Adipocyte (in vitro differentiated cells): ENCODE measurements around the gene KCNJ15.

ENCODE experiments used
- DNase-seq: peaks from one replicate; pipeline ENCODE4 v3.0.0-alpha.2; 2015; ENCODE audit warnings: low read depth
- H3K27me3 ChIP-seq: replicated peaks from 2 replicates; pipeline ENCODE4 v1.7.0; 2013; ENCODE audit warnings: mild to moderate bottlenecking, low read length, moderate library complexity; ENCODE audit not compliant: control insufficient read depth, insufficient read depth
- H3K36me3 ChIP-seq: 2 replicates; pipeline ENCODE4 v1.7.0; 2013; ENCODE audit warnings: low read length, mild to moderate bottlenecking, moderate library complexity; ENCODE audit not compliant: control insufficient read depth, insufficient read depth, severe bottlenecking
- H3K4me1 ChIP-seq: 2 replicates; pipeline ENCODE4 v1.7.0; 2013; ENCODE audit warnings: mild to moderate bottlenecking, low read length, moderate library complexity; ENCODE audit not compliant: control insufficient read depth, insufficient read depth
- H3K4me3 ChIP-seq: 2 replicates; pipeline ENCODE4 v1.7.0; 2013; ENCODE audit warnings: mild to moderate bottlenecking, low read length, moderate library complexity
- H3K9ac ChIP-seq: 2 replicates; pipeline ENCODE4 v1.7.0; 2013; ENCODE audit warnings: mild to moderate bottlenecking, low read length, moderate library complexity
- H3K9me3 ChIP-seq: 2 replicates; pipeline ENCODE4 v1.7.0; 2013; ENCODE audit warnings: mild to moderate bottlenecking, low read length, moderate library complexity; ENCODE audit not compliant: control insufficient read depth

The KCNJ15 gene

GRCh38 chr21:38330666-38331065 lies 73.9 kb downstream of the KCNJ15 start:
- Histone ChIP-seq H3K36me3 (no peaks in the 10 kb centered on the region), H3K9me3 (no peaks in the 10 kb centered on the region)
- no peak for DNase-seq

DNA sequence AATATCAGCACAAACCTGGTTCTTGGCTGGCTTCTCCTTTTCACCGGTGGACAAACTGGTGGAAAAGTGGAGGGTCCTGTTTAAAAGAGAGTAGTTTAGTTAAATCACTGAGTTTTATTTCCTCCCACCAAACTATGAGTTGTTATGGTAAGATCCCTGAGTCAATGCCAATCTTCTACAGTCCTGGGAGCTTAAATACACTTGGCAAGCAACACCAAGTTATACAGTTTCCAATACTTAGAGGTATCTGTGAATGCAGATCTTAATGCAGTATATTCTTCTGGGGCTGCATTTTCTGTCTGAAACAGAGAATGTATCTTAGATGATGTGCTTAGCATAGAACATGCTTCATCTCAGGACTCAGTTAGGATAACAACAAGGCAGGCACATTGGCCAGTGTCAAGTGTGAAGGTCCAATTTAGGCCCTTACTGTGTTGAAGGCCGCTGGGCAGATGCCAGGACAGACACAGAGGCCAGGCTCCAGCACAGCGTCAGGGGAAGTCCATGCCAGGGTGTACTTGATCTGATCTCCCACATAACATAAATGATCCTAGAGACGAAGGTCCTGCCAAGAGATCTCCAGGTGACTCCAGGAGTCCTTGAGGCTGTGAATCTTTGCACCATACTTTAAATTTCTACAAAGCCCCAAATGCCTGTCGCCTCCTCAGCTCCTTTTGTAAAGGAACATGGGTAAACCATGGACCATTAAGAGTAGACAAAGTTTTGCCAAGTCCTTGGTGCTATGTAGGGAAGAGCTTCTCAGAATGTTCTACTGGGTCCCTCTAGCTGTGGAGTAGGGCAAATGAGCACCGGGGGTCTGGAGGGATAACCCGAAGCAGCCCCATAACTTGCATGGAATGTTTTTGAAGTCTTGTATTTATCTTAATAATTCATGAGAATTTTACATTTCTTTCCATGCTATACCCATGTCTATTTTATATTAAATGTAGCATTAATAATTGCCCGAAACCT lies 76.8 kb downstream of the KCNJ15 start:
- H3K9me3 ChIP-seq = no peaks in the 10 kb centered on the region
- no peaks in the 10 kb centered on the region for H3K27me3 ChIP-seq
- peak; percentile 23 for DNase-seq
- H3K4me1 ChIP-seq = peaks cover 15% of the 10 kb centered on the region
- no peak overlapping the region for H3K9ac ChIP-seq
- H3K36me3 ChIP-seq = no peaks in the 10 kb centered on the region
- no peak overlapping the region for H3K4me3 ChIP-seq

More at GRCh38 chr21:38330666-38331065, 73.9 kb downstream of the KCNJ15 start:
- no peak overlapping the region for H3K9ac ChIP-seq
- H3K4me3 ChIP-seq = no peak overlapping the region
- H3K4me1 ChIP-seq = peaks cover 27% of the 10 kb centered on the region
- no peaks in the 10 kb centered on the region for H3K27me3 ChIP-seq

- no peak for DNase-seq
- Histone ChIP-seq H3K4me1 (peaks cover 15% of the 10 kb centered on the region), H3K9me3 (no peaks in the 10 kb centered on the region), H3K4me3 (no peak overlapping the region), H3K27me3 (no peaks in the 10 kb centered on the region), H3K36me3 (no peaks in the 10 kb centered on the region), H3K9ac (no peak overlapping the region)
Observed at GRCh38 chr21:38334866-38335265, 78.1 kb downstream of the KCNJ15 start.

DNA sequence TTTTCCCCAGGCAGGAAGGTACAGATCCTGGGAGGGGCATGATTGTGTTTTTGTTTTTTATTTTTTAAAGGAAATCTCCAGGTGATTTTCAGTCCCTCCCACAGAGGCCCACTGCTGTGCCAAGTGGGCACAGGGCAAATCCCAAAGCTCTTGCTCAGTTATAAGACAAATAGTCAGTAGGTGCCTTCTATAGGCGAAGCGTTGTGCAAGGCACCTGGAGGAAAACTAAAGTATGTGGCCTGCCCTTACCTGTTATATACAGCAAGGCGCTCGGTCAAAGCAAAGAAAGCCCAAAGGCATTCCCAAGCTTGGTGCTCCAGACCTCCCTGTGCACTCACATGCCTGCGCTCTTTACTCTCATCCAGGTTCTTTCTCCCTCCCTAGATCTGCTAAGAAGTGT lies 81.0 kb downstream of the KCNJ15 start:
- peaks cover 15% of the 10 kb centered on the region for H3K4me1 ChIP-seq
- no peaks in the 10 kb centered on the region for H3K9me3 ChIP-seq
- H3K36me3 ChIP-seq = no peaks in the 10 kb centered on the region
- no peak for DNase-seq
- no peaks in the 10 kb centered on the region for H3K27me3 ChIP-seq
- no peak overlapping the region for H3K9ac ChIP-seq
- no peak overlapping the region for H3K4me3 ChIP-seq

- no peaks in the 10 kb centered on the region for H3K36me3 ChIP-seq
- DNase-seq = no peak
- H3K27me3 ChIP-seq = no peaks in the 10 kb centered on the region
- H3K9ac ChIP-seq = no peak overlapping the region
- peaks cover 27% of the 10 kb centered on the region for H3K4me1 ChIP-seq
- no peaks in the 10 kb centered on the region for H3K9me3 ChIP-seq
- no peak overlapping the region for H3K4me3 ChIP-seq
Observed at GRCh38 chr21:38340131-38340530, 83.3 kb downstream of the KCNJ15 start.

DNA sequence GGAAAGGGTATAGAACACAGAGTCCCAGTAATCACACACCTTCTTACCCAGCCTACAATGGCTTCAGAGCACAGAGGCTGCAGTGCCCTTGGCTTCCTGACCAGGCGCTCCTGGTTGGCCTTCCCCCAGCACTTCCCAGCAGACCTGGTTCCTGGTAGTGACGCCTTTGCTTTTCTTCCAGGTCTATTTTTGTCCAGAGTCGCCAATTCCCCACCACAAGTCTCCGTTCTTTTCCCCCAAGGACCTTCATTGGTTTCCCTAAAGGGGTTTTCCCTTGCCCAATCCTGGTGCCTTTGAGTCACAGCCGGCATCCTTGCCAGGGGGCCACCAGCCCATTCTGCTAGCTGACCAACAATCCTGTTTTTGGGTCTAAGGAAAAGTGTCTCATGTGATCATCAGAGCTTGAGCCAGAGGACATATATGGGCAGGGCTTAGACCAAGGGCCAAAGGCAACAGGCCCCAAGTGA lies 84.8 kb downstream of the KCNJ15 start:
- Histone ChIP-seq H3K9ac (no peak overlapping the region), H3K4me1 (peaks cover 27% of the 10 kb centered on the region), H3K36me3 (no peaks in the 10 kb centered on the region), H3K27me3 (no peaks in the 10 kb centered on the region), H3K9me3 (no peaks in the 10 kb centered on the region), H3K4me3 (no peak overlapping the region)
- no peak for DNase-seq

DNA sequence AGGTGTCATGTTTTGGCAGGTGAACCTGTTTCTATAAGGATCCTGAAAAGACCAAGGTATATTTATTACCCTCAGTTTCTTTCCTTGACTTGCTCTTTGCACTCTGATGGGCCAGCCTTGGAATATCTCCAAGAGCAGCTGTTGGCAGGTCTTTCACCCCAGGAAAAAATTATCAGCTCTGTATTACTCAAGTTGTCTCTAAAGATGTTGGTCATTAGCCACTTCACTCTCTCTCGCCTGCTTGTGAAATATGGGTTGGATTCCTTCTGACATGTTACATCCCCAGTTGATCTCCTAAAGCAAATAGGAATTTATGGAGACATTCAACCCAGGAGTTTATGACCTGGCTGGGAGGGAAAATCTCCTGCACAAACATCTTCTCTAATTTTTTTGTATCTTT lies 85.9 kb downstream of the KCNJ15 start:
- no peak for DNase-seq
- Histone ChIP-seq H3K4me3 (no peak overlapping the region), H3K27me3 (no peaks in the 10 kb centered on the region), H3K9me3 (no peaks in the 10 kb centered on the region), H3K4me1 (peaks cover 27% of the 10 kb centered on the region), H3K9ac (peak overlapping the region; percentile 39), H3K36me3 (no peaks in the 10 kb centered on the region)

DNA sequence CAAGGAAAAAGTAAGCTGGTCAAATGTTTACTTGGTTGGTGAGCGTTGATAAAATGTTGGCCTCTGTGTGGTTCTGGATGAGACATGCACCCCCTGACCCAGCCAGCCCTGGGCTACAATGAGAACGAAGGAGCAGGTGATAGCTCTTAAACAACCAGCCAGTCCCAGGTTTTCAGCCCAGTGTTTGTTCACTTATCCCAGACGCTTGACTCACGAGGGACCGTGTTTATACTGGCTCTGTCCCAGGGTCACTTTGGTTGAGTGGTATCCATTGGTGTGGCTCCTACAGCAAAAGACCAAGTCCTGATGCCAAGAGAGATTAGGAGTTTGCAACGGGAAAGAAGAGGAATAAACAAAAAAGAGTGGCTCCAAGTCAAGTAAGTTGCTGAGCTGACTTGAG lies 86.9 kb downstream of the KCNJ15 start:
- Histone ChIP-seq H3K9me3 (no peaks in the 10 kb centered on the region), H3K27me3 (no peaks in the 10 kb centered on the region), H3K4me3 (no peak overlapping the region), H3K36me3 (no peaks in the 10 kb centered on the region), H3K4me1 (peaks cover 27% of the 10 kb centered on the region), H3K9ac (no peak overlapping the region)
- peak; percentile 53 for DNase-seq

- no peak for DNase-seq
- Histone ChIP-seq H3K4me3 (no peak overlapping the region), H3K9ac (no peak overlapping the region), H3K27me3 (no peaks in the 10 kb centered on the region), H3K9me3 (no peaks in the 10 kb centered on the region), H3K4me1 (peaks cover 35% of the 10 kb centered on the region), H3K36me3 (no peaks in the 10 kb centered on the region)
Observed at GRCh38 chr21:38346286-38346685, 89.5 kb downstream of the KCNJ15 start.

DNA sequence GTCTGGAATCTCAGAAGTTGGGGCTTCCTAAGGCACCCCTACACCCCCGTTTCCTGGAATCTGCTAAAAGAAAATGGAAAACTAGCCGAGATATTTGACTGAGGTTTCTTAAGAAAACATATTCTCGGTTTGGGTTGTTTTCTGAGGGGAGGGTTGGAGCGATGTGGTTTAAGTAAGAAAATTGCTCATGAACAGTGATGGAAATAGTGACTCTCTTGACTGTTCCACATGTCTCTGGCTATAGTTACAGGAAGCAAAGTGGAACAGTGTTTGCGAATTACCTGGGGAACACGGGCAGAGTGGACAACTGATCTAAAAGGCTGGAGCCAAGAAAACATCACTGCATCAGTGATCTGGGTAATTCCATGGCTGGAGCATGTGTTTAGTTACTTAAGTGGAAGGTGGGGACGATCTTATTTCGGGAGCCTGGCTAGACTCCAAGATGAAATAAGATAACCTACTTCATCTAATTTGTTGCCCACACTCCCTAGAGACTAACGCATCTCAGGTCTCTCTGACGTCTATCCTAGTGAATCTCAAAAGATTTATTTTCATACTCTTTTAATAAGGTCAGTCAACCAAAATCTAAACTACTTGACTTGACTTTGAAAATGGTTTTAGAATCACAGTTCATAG lies 92.4 kb downstream of the KCNJ15 start:
- Histone ChIP-seq H3K4me3 (no peak overlapping the region), H3K4me1 (peaks cover 25% of the 10 kb centered on the region), H3K36me3 (no peaks in the 10 kb centered on the region), H3K9me3 (no peaks in the 10 kb centered on the region), H3K9ac (no peak overlapping the region), H3K27me3 (no peaks in the 10 kb centered on the region)
- DNase-seq = peak; percentile 47

DNA sequence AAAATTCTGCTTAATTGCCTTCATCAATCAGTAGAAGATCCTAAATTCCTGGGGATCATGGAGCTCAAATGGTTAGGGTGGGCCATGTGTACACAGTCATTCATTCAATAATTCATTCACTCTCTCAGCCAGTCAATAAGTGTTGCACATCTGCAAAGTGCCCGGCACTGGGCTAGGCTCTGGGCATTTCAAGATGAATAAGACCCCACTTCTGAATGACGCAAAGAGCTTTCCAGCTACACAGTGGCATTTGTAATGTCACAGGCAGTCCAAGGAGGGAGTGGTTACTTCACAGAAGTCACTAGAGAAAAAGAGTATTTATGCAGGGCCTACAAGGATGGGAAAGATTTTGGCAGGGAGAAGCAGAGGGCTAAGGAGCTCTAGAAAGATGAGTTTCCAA lies 93.2 kb downstream of the KCNJ15 start:
- Histone ChIP-seq H3K4me3 (no peak overlapping the region), H3K27me3 (no peaks in the 10 kb centered on the region), H3K9me3 (no peaks in the 10 kb centered on the region), H3K4me1 (peaks cover 23% of the 10 kb centered on the region), H3K9ac (no peak overlapping the region), H3K36me3 (no peaks in the 10 kb centered on the region)
- DNase-seq = no peak
